Spinal cord (tissue), 10 donors: ENCODE measurements around the gene KLHL41. TPM values are rescaled to one million over a fixed set of nuclear protein-coding genes. Genes with fewer than 3 reads are reported as not detected.
"Not testable (repeated sequence)": the region's sequence is repeated elsewhere in the genome, so short reads cannot be mapped to it uniquely, and the experiment has no call there.

Experiments used
- DNase-seq, 6 donors: peaks; one replicate each; pipeline versions ENCODE4 v3.0.0 to v3.0.0-alpha.2; 2013 to 2015; ENCODE audit warnings: low spot score in 6 of 6, low read depth in 4 of 6
- H3K27ac ChIP-seq: one replicate; pipeline ENCODE4 v1.5.1; 2013; ENCODE audit warnings: low read depth, low read length, control low read depth
- H3K27me3 ChIP-seq: one replicate; pipeline ENCODE4 v1.6.1; 2013; ENCODE audit warnings: low read length; ENCODE audit not compliant: control insufficient read depth, insufficient read depth
- H3K36me3 ChIP-seq: one replicate; pipeline ENCODE4 v1.6.1; 2013; ENCODE audit warnings: low read length; ENCODE audit not compliant: control insufficient read depth, insufficient read depth
- H3K4me1 ChIP-seq: one replicate; pipeline ENCODE4 v1.6.1; 2013; ENCODE audit warnings: low read length; ENCODE audit not compliant: control insufficient read depth, insufficient read depth
- H3K4me3 ChIP-seq: one replicate; pipeline ENCODE4 v1.5.1; 2013; ENCODE audit warnings: low read depth, low read length, control low read depth
- H3K9me3 ChIP-seq: one replicate; pipeline ENCODE4 v1.6.1; 2013; ENCODE audit warnings: low read length; ENCODE audit not compliant: control insufficient read depth, insufficient read depth
- WGBS: methylation state at CpG from one replicate; pipeline ENCODE4 v1.1.5; 2013; ENCODE audit warnings: missing lambda C conversion rate; ENCODE audit not compliant: insufficient coverage; 5-methylcytosine and 5-hydroxymethylcytosine counted together
- polyA plus RNA-seq, 2 donors: library from polyadenylated mRNA; unstranded; fragments of 120-200 nt; gene quantifications; one replicate each; pipeline ENCODE4 v1.2.1, GENCODE V29; 2013; ENCODE audit not compliant: insufficient read length in 2 of 2
- total RNA-seq, 2 donors: library from RNA; depleted of rRNA in 1 of 2; stranded (reverse); fragments of 120-200 nt in 1 of 2; fragments of >200 nt in 1 of 2; gene quantifications; one replicate each; pipeline versions ENCODE4 v1.2.3 to v1.2.4, GENCODE V29; 2013 to 2014
- donor health status: healthy.

KLHL41 gene
- total and polyA plus RNA-seq, 4 donors: 2.5 to 6.3 (median 3.4) TPM

DNA sequence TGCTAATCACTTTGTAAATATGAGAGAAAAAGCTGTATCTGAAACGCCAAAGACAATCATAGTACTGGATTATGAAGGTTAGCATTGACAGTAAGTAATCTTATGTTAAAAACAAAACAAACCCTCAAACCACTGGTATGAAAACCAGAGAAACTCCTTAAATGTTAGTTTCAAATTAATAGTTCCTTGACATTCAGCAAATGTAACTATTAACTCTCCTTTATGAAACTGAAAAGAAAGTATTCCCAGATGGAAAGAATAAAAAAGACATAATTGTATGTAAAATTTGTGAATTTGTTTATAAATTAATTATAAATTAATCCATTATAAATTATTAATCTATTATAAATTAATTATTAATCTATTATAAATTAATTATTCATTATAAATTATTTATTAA is 51.9 kb downstream of the KLHL41 start:
- no peak overlapping the region for H3K4me3 ChIP-seq
- WGBS: no CpG with 5 or more reads among the region's 1 CpG
- no peaks in the 10 kb centered on the region for H3K27me3 ChIP-seq
- no peaks in the 10 kb centered on the region for H3K9me3 ChIP-seq
- no peaks in the 10 kb centered on the region for H3K4me1 ChIP-seq
- peaks cover 5% of the 10 kb centered on the region for H3K36me3 ChIP-seq
- no peak overlapping the region for H3K27ac ChIP-seq
- no peak for DNase-seq

DNA sequence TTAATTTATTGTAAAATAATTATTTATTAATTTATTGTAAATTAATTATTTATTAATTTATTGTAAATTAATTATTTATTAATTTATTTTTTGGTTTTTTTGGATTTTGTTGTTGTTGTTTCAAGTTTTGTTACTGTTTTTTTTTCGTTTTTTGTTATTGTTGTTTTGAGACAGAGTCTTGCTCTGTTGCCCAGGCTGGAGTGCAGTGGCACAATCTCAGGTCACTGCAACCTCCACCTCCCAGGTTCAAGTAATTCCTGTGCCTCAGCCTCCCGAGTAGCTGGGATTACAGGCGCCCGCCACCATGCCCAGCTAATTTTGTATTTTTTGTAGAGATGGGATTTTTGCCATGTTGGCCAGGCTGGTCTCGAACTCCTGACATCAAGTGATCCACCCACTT is 52.6 kb downstream of the KLHL41 start:
- WGBS: no CpG with 5 or more reads among the region's 5 CpGs
- not testable (repeated sequence) for DNase-seq, H3K36me3 ChIP-seq, H3K27me3 ChIP-seq, H3K9me3 ChIP-seq, H3K4me1 ChIP-seq, H3K27ac ChIP-seq, H3K4me3 ChIP-seq

DNA sequence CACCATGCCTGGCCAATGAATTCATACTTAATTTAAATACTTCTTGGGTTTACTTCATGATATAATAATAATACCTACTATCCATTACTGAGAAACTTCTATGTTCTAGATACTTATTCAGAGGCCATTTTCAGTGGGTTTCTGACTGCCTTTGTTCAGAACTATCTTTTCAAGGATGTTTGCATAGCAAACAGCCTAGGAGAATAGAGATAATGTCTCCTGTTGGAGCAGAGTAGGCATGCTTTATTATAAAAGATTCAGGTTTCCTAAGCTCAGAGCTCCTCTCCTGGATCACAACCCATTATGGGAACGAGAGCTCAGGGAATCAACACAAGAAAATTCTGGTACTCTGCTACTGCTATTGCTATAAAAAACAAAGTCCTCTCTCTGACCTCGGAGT is 53.0 kb downstream of the KLHL41 start:
- no peaks in the 10 kb centered on the region for H3K9me3 ChIP-seq
- DNase-seq: peak in 1 of 6 donors; percentile 5
- WGBS: 100% methylated on average over 1 of the region's 2 CpGs
- H3K36me3 ChIP-seq: peaks cover 5% of the 10 kb centered on the region
- H3K27me3 ChIP-seq: no peaks in the 10 kb centered on the region
- H3K4me3 ChIP-seq: no peak overlapping the region
- no peak overlapping the region for H3K27ac ChIP-seq
- H3K4me1 ChIP-seq: no peaks in the 10 kb centered on the region

DNA sequence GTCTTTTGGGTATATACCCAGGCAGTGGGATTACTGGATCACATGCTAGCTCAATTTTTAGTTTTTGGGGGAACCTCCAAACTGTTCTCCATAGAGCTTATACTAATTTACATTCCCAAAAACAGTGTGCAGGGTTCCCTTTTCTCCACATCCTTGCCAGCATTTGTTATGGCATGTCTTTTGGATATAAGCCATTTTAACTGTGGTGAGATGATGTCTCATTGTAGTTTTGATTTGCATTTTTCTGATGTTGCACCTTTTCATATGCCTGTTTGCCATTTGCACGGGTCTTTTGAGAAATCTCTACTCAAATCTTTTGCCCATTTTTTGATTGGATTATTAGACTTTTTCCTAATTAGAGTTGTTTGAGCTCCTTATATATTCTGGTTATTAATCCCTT is 56.2 kb downstream of the KLHL41 start:
- Histone ChIP-seq H3K27me3 (no peaks in the 10 kb centered on the region), H3K27ac (no peak overlapping the region), H3K9me3 (no peaks in the 10 kb centered on the region), H3K36me3 (no peaks in the 10 kb centered on the region), H3K4me1 (no peaks in the 10 kb centered on the region), H3K4me3 (no peak overlapping the region)
- WGBS: no CpG with 5 or more reads among the region's 1 CpG
- DNase-seq: no peak

DNA sequence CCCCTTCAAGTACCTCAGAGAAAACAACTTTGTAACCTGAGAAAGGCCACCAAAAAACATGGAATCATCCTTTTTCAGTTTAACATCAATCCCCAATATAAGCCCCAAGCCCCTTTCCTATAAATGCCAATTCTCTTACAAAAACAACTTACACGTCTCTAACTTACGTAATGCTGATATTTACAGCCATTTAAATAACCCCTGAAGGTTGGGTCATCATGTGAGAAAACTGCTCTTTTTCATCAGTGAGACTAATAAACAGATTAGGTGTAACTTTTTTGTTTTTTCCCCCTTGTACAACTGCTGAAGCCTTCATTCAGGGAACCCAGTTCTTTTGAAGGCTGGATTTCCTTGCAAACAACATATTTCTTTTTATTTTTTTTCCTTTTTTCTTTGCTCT is 60.4 kb downstream of the KLHL41 start:
- no peaks in the 10 kb centered on the region for H3K9me3 ChIP-seq
- no CpG with 5 or more reads among the region's 2 CpGs for WGBS

DNA sequence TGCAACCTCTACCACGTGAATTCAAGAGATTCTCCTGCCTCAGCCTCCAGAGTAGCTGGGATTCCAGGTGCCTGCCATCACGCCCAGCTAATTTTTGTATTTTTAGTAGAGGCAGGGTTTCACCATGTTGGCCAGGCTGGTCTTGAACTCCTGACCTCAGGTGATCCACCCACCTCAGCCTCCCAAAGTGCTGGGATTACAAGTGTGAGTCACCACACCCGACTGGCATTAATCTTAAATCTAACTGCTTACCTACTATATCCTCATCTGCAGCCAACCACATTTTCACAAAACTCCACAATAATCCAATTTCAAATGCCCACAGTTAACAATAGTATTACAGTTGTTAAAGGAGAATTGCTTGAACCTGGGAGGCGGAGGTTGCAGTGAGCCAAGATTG is 61.2 kb downstream of the KLHL41 start:
- H3K4me1 ChIP-seq, H3K4me3 ChIP-seq: not testable (repeated sequence)
- 100% methylated on average over 1 of the region's 4 CpGs for WGBS

More for the DNA sequence above, 60.4 kb downstream of the KLHL41 start:
- Histone ChIP-seq H3K27me3 (no peaks in the 10 kb centered on the region), H3K4me1 (no peaks in the 10 kb centered on the region), H3K36me3 (no peaks in the 10 kb centered on the region), H3K4me3 (no peak overlapping the region), H3K27ac (no peak overlapping the region)
- no peak for DNase-seq

DNA sequence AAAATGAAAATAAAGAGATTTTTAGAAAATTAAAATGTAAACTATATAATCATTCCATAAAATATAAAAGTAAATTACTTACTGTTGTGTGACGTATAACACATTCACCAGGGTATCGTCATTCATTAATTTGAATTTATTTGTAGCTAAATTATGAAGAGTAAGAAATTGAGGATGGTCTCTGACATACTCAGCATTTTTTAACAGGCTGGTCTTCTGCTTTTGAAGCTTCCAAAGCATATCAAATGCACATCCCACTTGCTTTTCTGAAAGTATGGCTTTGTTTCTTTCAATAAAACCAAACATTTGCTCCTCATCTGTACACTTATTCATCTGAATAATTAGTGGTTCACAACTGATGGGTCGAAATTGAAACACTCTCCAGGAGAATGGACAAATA is 62.1 kb downstream of the KLHL41 start:
- no peaks in the 10 kb centered on the region for H3K27me3 ChIP-seq
- no peaks in the 10 kb centered on the region for H3K9me3 ChIP-seq
- no peaks in the 10 kb centered on the region for H3K4me1 ChIP-seq
- no CpG with 5 or more reads among the region's 3 CpGs for WGBS
- H3K4me3 ChIP-seq: no peak overlapping the region
- H3K27ac ChIP-seq: no peak overlapping the region
- no peak for DNase-seq
- no peaks in the 10 kb centered on the region for H3K36me3 ChIP-seq

More for the DNA sequence above, 61.2 kb downstream of the KLHL41 start:
- not testable (repeated sequence) for H3K36me3 ChIP-seq, H3K27me3 ChIP-seq, DNase-seq, H3K27ac ChIP-seq, H3K9me3 ChIP-seq

DNA sequence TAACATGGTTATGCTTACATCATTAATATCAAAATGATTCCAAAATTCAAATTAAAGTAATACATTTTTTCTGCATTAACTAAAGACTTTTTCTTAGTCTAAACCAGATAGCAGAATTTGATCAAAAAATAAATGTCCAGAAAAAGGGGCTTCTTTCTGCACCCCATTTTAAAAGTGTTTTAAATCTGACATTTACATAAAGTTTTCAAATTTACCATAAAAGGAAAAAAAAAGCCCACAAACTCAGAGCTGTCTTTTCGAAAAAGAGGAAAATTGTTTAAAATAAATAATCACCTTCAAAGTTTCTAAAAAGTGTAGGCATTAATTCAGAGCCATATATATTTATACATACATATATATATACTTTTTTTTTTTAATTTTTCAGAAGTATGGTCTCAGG is 62.7 kb downstream of the KLHL41 start:
- Histone ChIP-seq H3K36me3 (no peaks in the 10 kb centered on the region), H3K4me1 (no peaks in the 10 kb centered on the region), H3K4me3 (no peak overlapping the region), H3K27ac (no peak overlapping the region), H3K9me3 (no peaks in the 10 kb centered on the region), H3K27me3 (no peaks in the 10 kb centered on the region)
- no peak for DNase-seq
- no CpG with 5 or more reads among the region's 1 CpG for WGBS

DNA sequence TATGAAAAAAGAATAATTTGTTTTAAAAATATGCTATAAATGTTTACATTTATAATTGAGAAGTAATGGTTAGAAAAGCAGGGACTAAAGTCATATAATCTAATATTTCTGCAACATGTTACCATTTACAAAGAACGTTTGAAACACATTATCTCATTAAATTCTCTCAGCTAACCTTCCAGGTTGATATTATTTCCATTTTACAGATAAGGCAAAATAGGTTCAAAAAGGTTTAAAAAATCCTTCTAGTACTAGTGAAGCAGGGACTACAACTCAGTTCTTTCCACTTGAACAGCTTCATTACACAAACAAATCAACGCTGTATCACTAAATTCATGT is 63.3 kb downstream of the KLHL41 start:
- peak overlapping the region; percentile 83 for H3K4me3 ChIP-seq
- no peaks in the 10 kb centered on the region for H3K36me3 ChIP-seq
- no peaks in the 10 kb centered on the region for H3K9me3 ChIP-seq
- 0% methylated on average over 1 of the region's 2 CpGs for WGBS
- no peak for DNase-seq
- H3K4me1 ChIP-seq: no peaks in the 10 kb centered on the region
- no peaks in the 10 kb centered on the region for H3K27me3 ChIP-seq
- H3K27ac ChIP-seq: no peak overlapping the region

DNA sequence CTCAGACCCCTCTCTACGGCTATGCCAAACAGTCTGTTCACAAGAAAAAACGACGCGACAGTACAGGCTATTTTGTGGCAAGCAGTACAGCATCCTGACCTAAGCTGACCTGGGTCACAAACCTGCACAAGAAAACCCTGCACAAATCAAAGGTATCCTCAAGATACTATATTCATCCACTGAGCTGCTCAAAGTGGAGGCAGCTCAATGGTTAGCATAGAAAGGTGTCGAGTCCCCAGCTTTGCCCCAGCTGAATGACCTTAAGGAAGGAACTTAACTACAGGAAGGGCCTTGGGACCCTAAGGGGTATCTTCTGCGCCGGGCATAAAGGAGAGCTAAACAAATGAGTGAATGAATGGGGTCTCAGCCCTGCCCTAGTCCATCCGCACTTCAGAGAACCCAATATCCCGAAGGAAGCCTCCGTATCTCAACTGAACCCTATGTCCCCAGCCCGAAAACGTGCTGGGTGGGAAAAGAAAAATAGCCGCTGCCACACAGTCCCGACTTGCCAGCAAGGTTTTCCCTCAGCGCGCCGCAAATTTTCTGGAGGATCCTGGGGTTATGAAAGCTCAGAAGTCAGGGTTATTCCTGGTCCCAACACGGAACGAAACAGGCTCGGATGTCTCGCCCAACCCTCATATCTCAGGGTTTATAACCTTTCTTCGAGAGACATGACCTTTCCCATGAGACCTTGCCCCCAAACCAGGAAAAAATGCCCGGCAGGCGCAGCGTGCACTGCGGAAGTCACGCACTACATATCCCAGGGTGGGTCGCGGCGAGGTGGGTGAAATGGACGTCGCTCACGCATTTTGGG is 63.9 kb downstream of the KLHL41 start, which contains the start of gene FASTKD1:
Gene FASTKD1 (minus strand): TSS at position 706 of the 814 bp plus-strand sequence. CDS start 1,836 bp downstream, outside the sequence.
- H3K36me3 ChIP-seq: no peaks in the 10 kb centered on the region
- H3K4me1 ChIP-seq: no peaks in the 10 kb centered on the region
- H3K27ac ChIP-seq: peak within 1 kb of the TSS; percentile 57
- WGBS: 0% methylated on average over 33 of the region's 33 CpGs
- H3K9me3 ChIP-seq: no peaks in the 10 kb centered on the region
- peak within 1 kb of the TSS; percentile 83 for H3K4me3 ChIP-seq
- DNase-seq: peak; percentile 78 to 98 (median 88)
- H3K27me3 ChIP-seq: no peaks in the 10 kb centered on the region
